CD14-positive monocyte (primary cell): Measurements from ENCODE around the gene SEC16B. TPM values are rescaled to one million over a fixed set of nuclear protein-coding genes. Genes with fewer than 3 reads are reported as not detected.

Experiments
- DNase-seq, 3 donors: peaks; one replicate each; pipeline ENCODE4 v3.0.0-alpha.2; 2011 to 2022
- H2AFZ ChIP-seq: 2 replicates; pipeline ENCODE4 v1.6.0; 2012; ENCODE audit warnings: mild to moderate bottlenecking, low read depth, low read length, inconsistent platforms; ENCODE audit not compliant: insufficient read depth, poor library complexity, severe bottlenecking
- H3K27ac ChIP-seq, 2 donors: 1 replicate in 1 of 2; 2 replicates in 1 of 2; pipeline ENCODE4 v1.5.1; 2012 to 2013; ENCODE audit warnings: low read length in 2 of 2, control low read depth in 1 of 2, inconsistent platforms in 1 of 2, low read depth in 1 of 2, mild to moderate bottlenecking in 1 of 2
- H3K27me3 ChIP-seq, 2 donors: one replicate each; pipeline versions ENCODE4 v1.6.0 to v1.6.1; 2011 to 2013; ENCODE audit warnings: low read length in 2 of 2; ENCODE audit not compliant: control insufficient read depth in 2 of 2, insufficient read depth in 2 of 2
- H3K36me3 ChIP-seq, 2 donors: replicated peaks in 1 of 2; 1 replicate in 1 of 2; 2 replicates in 1 of 2; pipeline versions ENCODE4 v1.5.1 to v1.6.1; 2012 to 2013; ENCODE audit warnings: low read length in 2 of 2, control low read depth in 1 of 2, inconsistent platforms in 1 of 2, mild to moderate bottlenecking in 1 of 2; ENCODE audit not compliant: insufficient read depth in 2 of 2, control insufficient read depth in 1 of 2
- H3K4me1 ChIP-seq, 2 donors: 1 replicate in 1 of 2; 2 replicates in 1 of 2; pipeline versions ENCODE4 v1.5.1 to v1.6.1; 2012 to 2013; ENCODE audit warnings: low read length in 2 of 2, control low read depth in 1 of 2, inconsistent platforms in 1 of 2, mild to moderate bottlenecking in 1 of 2, moderate library complexity in 1 of 2; ENCODE audit not compliant: insufficient read depth in 2 of 2, control insufficient read depth in 1 of 2
- H3K4me2 ChIP-seq: replicated peaks from 2 replicates; pipeline ENCODE3; 2012; ENCODE audit warnings: low read length, moderate library complexity, mild to moderate bottlenecking; ENCODE audit not compliant: poor library complexity, severe bottlenecking; ENCODE audit errors: extremely low read depth
- H3K4me3 ChIP-seq, 3 experiments: fragments of 200-600 bp in 1 of 3; sonication (generic) in 1 of 3; replicated peaks in 1 of 3; 1 replicate in 2 of 3; 2 replicates in 1 of 3; pipeline ENCODE4 v1.5.1; 2011 to 2013; ENCODE audit warnings: low read length in 3 of 3, mild to moderate bottlenecking in 3 of 3, control low read depth in 2 of 3, low read depth in 2 of 3, inconsistent platforms in 1 of 3, moderate library complexity in 1 of 3
- H3K79me2 ChIP-seq: 2 replicates; pipeline ENCODE4 v1.6.0; 2012; ENCODE audit warnings: mild to moderate bottlenecking, control low read depth, inconsistent platforms, low read length, moderate library complexity; ENCODE audit not compliant: insufficient read depth
- H3K9ac ChIP-seq: 2 replicates; pipeline ENCODE4 v1.6.0; 2017; ENCODE audit warnings: low read length, mild to moderate bottlenecking; ENCODE audit not compliant: insufficient read depth, poor library complexity, severe bottlenecking
- H3K9me3 ChIP-seq, 2 donors: replicated peaks in 1 of 2; 1 replicate in 1 of 2; 2 replicates in 1 of 2; pipeline versions ENCODE4 v1.5.1 to v1.6.1; 2012 to 2013; ENCODE audit warnings: low read length in 2 of 2, control low read depth in 1 of 2; ENCODE audit not compliant: control insufficient read depth in 1 of 2, insufficient read depth in 1 of 2
- H4K20me1 ChIP-seq: 2 replicates; pipeline ENCODE4 v1.6.0; 2012; ENCODE audit warnings: mild to moderate bottlenecking, low read length, control low read depth, moderate library complexity; ENCODE audit not compliant: insufficient read depth
- H3K27ac Mint-ChIP-seq, 7 donors: one replicate each; pipeline ENCODE4 v1.8.0; 2020; ENCODE audit warnings: mild to moderate bottlenecking in 7 of 7, mixed read lengths in 7 of 7, moderate library complexity in 6 of 7, inconsistent platforms in 2 of 7
- H3K27me3 Mint-ChIP-seq, 3 donors: one replicate each; pipeline ENCODE4 v1.8.0; 2021 to 2022; ENCODE audit warnings: low read depth in 3 of 3, mild to moderate bottlenecking in 3 of 3, mixed read lengths in 3 of 3, moderate library complexity in 3 of 3, inconsistent platforms in 1 of 3
- H3K36me3 Mint-ChIP-seq, 2 donors: one replicate each; pipeline ENCODE4 v1.8.0; 2020; ENCODE audit warnings: mixed read lengths in 2 of 2, inconsistent platforms in 1 of 2, mild to moderate bottlenecking in 1 of 2
- H3K4me1 Mint-ChIP-seq: one replicate; pipeline ENCODE4 v1.8.0; 2020; ENCODE audit warnings: mild to moderate bottlenecking, mixed read lengths
- H3K4me3 Mint-ChIP-seq, 2 donors: one replicate each; pipeline ENCODE4 v1.8.0; 2020; ENCODE audit warnings: mild to moderate bottlenecking in 2 of 2, mixed read lengths in 2 of 2, moderate library complexity in 1 of 2
- H3K9me3 Mint-ChIP-seq, 7 donors: one replicate each; pipeline ENCODE4 v1.8.0; 2020 to 2022; ENCODE audit warnings: mixed read lengths in 7 of 7, mild to moderate bottlenecking in 6 of 7, moderate library complexity in 6 of 7, inconsistent platforms in 2 of 7
- CTCF ChIP-seq: fragments of 200-600 bp; IDR thresholded peaks from one replicate; pipeline ENCODE4 v1.8.0; 2022; ENCODE audit warnings: antibody characterized with exemption, mild to moderate bottlenecking
- WGBS: methylation state at CpG from one replicate; pipeline ENCODE4 v1.1.5; 2013; ENCODE audit warnings: missing lambda C conversion rate; ENCODE audit not compliant: insufficient coverage; 5-methylcytosine and 5-hydroxymethylcytosine counted together
- intact Hi-C, 2 donors: fragments of 100-400 bp; cut with micrococcal nuclease; formaldehyde crosslinking; loops; one replicate each; pipeline versions ENCODE4 v1.15.0 to v1.15.1; 2023
- polyA plus RNA-seq, 3 donors: library from polyadenylated mRNA; depleted of rRNA in 1 of 3; unstranded in 2 of 3; stranded (reverse) in 1 of 3; fragments of 300-500 nt in 2 of 3; fragments of >200 nt in 1 of 3; fragmentation: Illumina TruSeq in 2 of 3; gene quantifications; 1 replicate in 2 of 3; 2 replicates in 1 of 3; pipeline ENCODE4 v1.2.3, GENCODE V29; 2012 to 2021

SEC16B gene
- polyA plus RNA-seq, 3 donors = 0.10 to 2.0 TPM; not detected in 1

GRCh38 chr1:177954076-177954475 lies 15.8 kb downstream of the SEC16B start:
- no peak overlapping the region for H3K9ac ChIP-seq
- H3K79me2 ChIP-seq = no peaks in the 10 kb centered on the region
- no peak overlapping the region for H3K4me2 ChIP-seq
- no peaks in the 10 kb centered on the region for H3K9me3 ChIP-seq
- peaks cover 17% of the 10 kb centered on the region for H3K4me1 Mint-ChIP-seq
- H3K27me3 ChIP-seq = no peaks in the 10 kb centered on the region
- no peaks in the 10 kb centered on the region for H3K36me3 ChIP-seq
- no peak overlapping the region for H2AFZ ChIP-seq
- peaks cover 0 to 3% (median 2%) of the 10 kb centered on the region in 7 donors for H3K9me3 Mint-ChIP-seq
- H3K4me3 ChIP-seq = no peak overlapping the region
- no peaks in the 10 kb centered on the region for H4K20me1 ChIP-seq
- no peak for TF ChIP-seq CTCF
- no peak for DNase-seq
- no CpG with 5 or more reads among the region's 2 CpGs for WGBS
- intact Hi-C loops = no loop called here
- no peaks in the 10 kb centered on the region for H3K36me3 Mint-ChIP-seq
- H3K27ac ChIP-seq = no peak overlapping the region
- H3K4me1 ChIP-seq = peaks cover 13 to 15% of the 10 kb centered on the region in 2 donors
- H3K4me3 Mint-ChIP-seq = no peak overlapping the region
- no peaks in the 10 kb centered on the region for H3K27me3 Mint-ChIP-seq
- H3K27ac Mint-ChIP-seq = no peak overlapping the region

DNA sequence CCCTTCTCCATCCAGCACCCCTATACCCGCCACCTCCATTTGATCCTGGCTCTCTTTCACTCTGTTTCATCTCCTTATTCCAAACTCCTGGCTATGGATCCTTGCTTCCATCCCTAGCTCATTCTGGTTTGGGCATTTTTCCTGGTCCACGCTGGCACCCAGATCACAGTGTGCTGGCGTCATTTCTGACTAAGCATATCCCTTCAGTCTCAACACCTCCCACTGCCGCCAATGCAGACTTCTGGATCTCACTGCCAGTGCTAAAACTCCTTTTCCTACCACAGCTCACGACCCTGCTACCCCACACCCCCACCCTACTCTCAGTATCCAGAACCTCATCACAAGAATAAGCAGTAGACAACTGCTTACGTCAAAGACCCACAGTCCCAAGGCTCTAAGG lies 16.3 kb downstream of the SEC16B start:
- no peak overlapping the region for H2AFZ ChIP-seq
- Mint-ChIP-seq H3K4me1 (peaks cover 22% of the 10 kb centered on the region), H3K27ac (no peak overlapping the region), H3K4me3 (no peak overlapping the region), H3K36me3 (no peaks in the 10 kb centered on the region), H3K27me3 (peaks cover 0 to under 1% (median 0%) of the 10 kb centered on the region in 3 donors), H3K9me3 (peaks cover 0 to 3% (median 2%) of the 10 kb centered on the region in 7 donors)
- no peak overlapping the region for H3K4me3 ChIP-seq
- no peak overlapping the region for H3K9ac ChIP-seq
- no peak overlapping the region for H3K4me2 ChIP-seq
- H3K27me3 ChIP-seq = no peaks in the 10 kb centered on the region
- H3K27ac ChIP-seq = no peak overlapping the region
- intact Hi-C loops = no loop called here
- H3K9me3 ChIP-seq = no peaks in the 10 kb centered on the region
- WGBS = 97% methylated on average over 5 of the region's 6 CpGs
- no peak for TF ChIP-seq CTCF
- H3K79me2 ChIP-seq = no peaks in the 10 kb centered on the region
- no peaks in the 10 kb centered on the region for H3K36me3 ChIP-seq
- DNase-seq = no peak
- peaks cover 18 to 20% of the 10 kb centered on the region in 2 donors for H3K4me1 ChIP-seq
- H4K20me1 ChIP-seq = no peaks in the 10 kb centered on the region
